Endothelial cell of umbilical vein (primary cell): Measurements from ENCODE around the gene QSER1. TPM values are rescaled to one million over a fixed set of nuclear protein-coding genes. Genes with fewer than 3 reads are reported as not detected.

Source experiments
- BruUV-seq: library from RNA; stranded (reverse); fragments of 400-500 nt; replicated peaks from 2 replicates; lab custom pipeline; 2021; lab: Mats Ljungman, UMichigan
- CTCF ChIA-PET: fragments of 300-600, 350-600 bp; sonication (Branson Sonifier 250); formaldehyde crosslinking; loops from one replicate; lab custom pipeline; 2021; ENCODE audit warnings: antibody characterized with exemption, inconsistent platforms; lab: Charles Lee
- POLR2A ChIA-PET: fragments of 300-600, 350-600 bp; sonication (Branson Sonifier 250); formaldehyde crosslinking; loops from one replicate; lab custom pipeline; 2021; ENCODE audit warnings: antibody characterized with exemption, inconsistent platforms; lab: Charles Lee
- DNase-seq: peaks from one replicate; pipeline ENCODE4 v3.0.0-alpha.2; 2011; ENCODE audit warnings: low read depth, low spot score
- FAIRE-seq: peaks from 2 replicates; lab custom pipeline; 2011; peaks lifted over from hg19 to GRCh38; lab: Jason Lieb, UNC
- H2AFZ ChIP-seq: 2 replicates; pipeline ENCODE4 v1.6.0; 2012; ENCODE audit warnings: low read depth, low read length, control low read depth, inconsistent platforms
- H3K27ac ChIP-seq: 2 replicates; pipeline ENCODE4 v1.5.1; 2011; ENCODE audit warnings: low read depth, mild to moderate bottlenecking, control low read depth, low read length, moderate library complexity; ENCODE audit not compliant: insufficient read depth
- H3K27me3 ChIP-seq, 2 experiments: 2 replicates each; pipeline versions ENCODE4 v1.6.0 to v1.6.1; 2011; ENCODE audit warnings: low read length in 2 of 2, mixed read lengths in 1 of 2; ENCODE audit not compliant: control insufficient read depth in 2 of 2, insufficient read depth in 2 of 2
- H3K36me3 ChIP-seq, 2 experiments: 2 replicates in 1 of 2; 3 replicates in 1 of 2; pipeline ENCODE4 v1.5.1; 2011; ENCODE audit warnings: low read length in 2 of 2, mild to moderate bottlenecking in 1 of 2, moderate library complexity in 1 of 2; ENCODE audit not compliant: control insufficient read depth in 2 of 2, insufficient read depth in 2 of 2; ENCODE audit errors: extremely low read depth in 1 of 2
- H3K4me1 ChIP-seq: 3 replicates; pipeline ENCODE4 v1.5.1; 2011; ENCODE audit warnings: mild to moderate bottlenecking, low read length; ENCODE audit not compliant: control insufficient read depth, insufficient read depth; ENCODE audit errors: extremely low read depth
- H3K4me2 ChIP-seq: 2 replicates; pipeline ENCODE4 v1.6.1; 2011; ENCODE audit warnings: low read length, control low read depth, mixed read lengths; ENCODE audit not compliant: insufficient read depth
- H3K4me3 ChIP-seq, 3 experiments: fragments of 200-600 bp in 1 of 3; sonication (generic), shearing (Covaris generic) in 1 of 3; replicated peaks in 1 of 3; 2 replicates each; pipeline ENCODE4 v1.5.1; 2011 to 2016; ENCODE audit warnings: control low read depth in 3 of 3, low read length in 3 of 3, mild to moderate bottlenecking in 2 of 3, inconsistent platforms in 1 of 3, low read depth in 1 of 3, moderate library complexity in 1 of 3; ENCODE audit not compliant: insufficient read depth in 1 of 3
- H3K79me2 ChIP-seq: 2 replicates; pipeline ENCODE4 v1.6.0; 2012; ENCODE audit warnings: low read length, inconsistent platforms; ENCODE audit not compliant: control insufficient read depth, insufficient read depth
- H3K9ac ChIP-seq: replicated peaks from 2 replicates; pipeline ENCODE3; 2011; ENCODE audit warnings: low read length, control low read depth; ENCODE audit not compliant: insufficient read depth; ENCODE audit errors: extremely low read depth
- H3K9me1 ChIP-seq: replicated peaks from 3 replicates; pipeline ENCODE4 v1.6.0; 2011; ENCODE audit warnings: mild to moderate bottlenecking, low read length; ENCODE audit not compliant: control insufficient read depth, insufficient read depth; ENCODE audit errors: extremely low read depth
- H3K9me3 ChIP-seq: replicated peaks from 2 replicates; pipeline ENCODE4 v1.5.1; 2012; ENCODE audit warnings: low read length, inconsistent platforms; ENCODE audit not compliant: control insufficient read depth, insufficient read depth
- H4K20me1 ChIP-seq: replicated peaks from 2 replicates; pipeline ENCODE3; 2011; ENCODE audit warnings: mild to moderate bottlenecking, low read length; ENCODE audit not compliant: control insufficient read depth, insufficient read depth; ENCODE audit errors: extremely low read depth
- CTCF ChIP-seq, 2 donors: IDR thresholded peaks; 1 replicate in 1 of 2; 2 replicates in 1 of 2; pipeline ENCODE4 v1.5.1; 2011; ENCODE audit warnings: low read length in 2 of 2, mild to moderate bottlenecking in 2 of 2, moderate library complexity in 2 of 2, control low read depth in 1 of 2, inconsistent platforms in 1 of 2, low read depth in 1 of 2; ENCODE audit not compliant: insufficient read depth in 1 of 2; ENCODE audit errors: extremely low read depth in 1 of 2
- EZH2 ChIP-seq: IDR thresholded peaks from 2 replicates; pipeline ENCODE4 v1.6.1; 2012; ENCODE audit warnings: borderline replicate concordance, low read depth, mild to moderate bottlenecking, moderate library complexity, low read length, inconsistent platforms; ENCODE audit not compliant: severe bottlenecking
- FOS ChIP-seq: IDR thresholded peaks from 2 replicates; pipeline ENCODE4 v1.6.1; 2011; ENCODE audit warnings: mild to moderate bottlenecking, low read length, moderate library complexity, borderline replicate concordance; ENCODE audit not compliant: insufficient read depth
- GATA2 ChIP-seq: IDR thresholded peaks from 2 replicates; pipeline ENCODE4 v1.7.0; 2011; ENCODE audit warnings: low read depth, mild to moderate bottlenecking, moderate library complexity, mixed read lengths, low read length; ENCODE audit not compliant: insufficient read length, insufficient read depth
- JUN ChIP-seq: IDR thresholded peaks from 2 replicates; pipeline ENCODE4 v1.6.1; 2011; ENCODE audit warnings: borderline replicate concordance, low read depth; ENCODE audit not compliant: insufficient read length, insufficient read depth
- MYC ChIP-seq: IDR thresholded peaks from one replicate; pipeline ENCODE4 v1.6.1; 2011; ENCODE audit warnings: mild to moderate bottlenecking, low read depth, low read length
- POLR2A ChIP-seq: IDR thresholded peaks from 2 replicates; pipeline ENCODE4 v1.6.1; 2012; ENCODE audit warnings: low read depth, mild to moderate bottlenecking, control low read depth, low read length
- POLR2AphosphoS5 ChIP-seq: IDR thresholded peaks from 2 replicates; pipeline ENCODE4 v1.6.1; 2012; ENCODE audit warnings: low read depth, mild to moderate bottlenecking, control low read depth, low read length, moderate library complexity; ENCODE audit not compliant: insufficient read depth
- dilution Hi-C: fragments of 300-500 bp; cut with MboI; formaldehyde crosslinking; loops from one replicate; pipeline ENCODE4 v1.15.0; 2019; ENCODE audit warnings: low sequenced_read_pairs; ENCODE audit not compliant: extremely low pct_ligation_motif_present
- intact Hi-C: fragments of 100-400 bp; cut with micrococcal nuclease; formaldehyde crosslinking; loops from one replicate; pipeline ENCODE4 v1.10.0; 2022
- polyA plus RNA-seq, 4 experiments: library from polyadenylated mRNA; depleted of rRNA in 3 of 4; stranded (reverse) in 3 of 4; unstranded in 1 of 4; fragments of >200 nt; gene quantifications; 2 replicates each; pipeline versions ENCODE4 v1.2.1 to v1.2.3, GENCODE V29; 2011 to 2012; ENCODE audit warnings: missing spikeins in 1 of 4
- total RNA-seq: library from RNA; stranded (reverse); gene quantifications from 2 replicates; pipeline ENCODE4 v1.2.3, GENCODE V29; 2021
- TF ChIP-seq, protein P1 (sequence below): IDR thresholded peaks from 2 replicates; pipeline ENCODE4 v1.6.1; 2011; ENCODE audit not compliant: insufficient read depth, insufficient read length

The QSER1 gene
- total and polyA plus RNA-seq, 2 donors (not counting 3 experiments of a cell fraction or from before 2014, with no cell fraction given): 5.5 to 36.6 TPM

- POLR2A ChIA-PET: no interaction called here
- dilution Hi-C loops: no loop called here
- no peak overlapping the region for H3K4me3 ChIP-seq
These were observed 135.4 kb downstream of the QSER1 start for GRCh38 chr11:33027846-33028536.

More at GRCh38 chr11:33027846-33028536, 135.4 kb downstream of the QSER1 start:
- no peaks in the 10 kb centered on the region for H3K9me3 ChIP-seq
- CTCF ChIA-PET: no interaction called here
- H3K27me3 ChIP-seq: peaks cover 3 to 15% of the 10 kb centered on the region in 2 experiments
- H3K9ac ChIP-seq: no peak overlapping the region
- H3K9me1 ChIP-seq: no peaks in the 10 kb centered on the region
- no peak for FAIRE-seq
- TF ChIP-seq POLR2AphosphoS5 (no peak), EZH2 (no peak), FOS (no peak), MYC (no peak), JUN (no peak), CTCF (IDR thresholded peaks at IDR 0.05; ENCODE audit: extremely low read depth in 1 of 2, insufficient read depth in 1 of 2, low read depth in 1 of 2, low read length in 2 of 2) (no peak), POLR2A (no peak), GATA2 (no peak)
- TF ChIP-seq, protein P1, sequence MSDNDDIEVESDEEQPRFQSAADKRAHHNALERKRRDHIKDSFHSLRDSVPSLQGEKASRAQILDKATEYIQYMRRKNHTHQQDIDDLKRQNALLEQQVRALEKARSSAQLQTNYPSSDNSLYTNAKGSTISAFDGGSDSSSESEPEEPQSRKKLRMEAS: no peak
- no peaks in the 10 kb centered on the region for H4K20me1 ChIP-seq
- no peaks in the 10 kb centered on the region for H3K4me1 ChIP-seq
- H3K27ac ChIP-seq: no peak overlapping the region
- BruUV-seq: no TSS peak
- H2AFZ ChIP-seq: no peak overlapping the region
- DNase-seq: no peak
- H3K79me2 ChIP-seq: no peaks in the 10 kb centered on the region
- intact Hi-C loops: no loop called here
- H3K4me2 ChIP-seq: no peak overlapping the region
- no peaks in the 10 kb centered on the region for H3K36me3 ChIP-seq
